Neural progenitor cell (in vitro differentiated cells): ENCODE results near the gene RSRP1. TPM values are rescaled to one million over a fixed set of nuclear protein-coding genes. Genes with fewer than 3 reads are reported as not detected.

Source experiments
- DNase-seq: peaks from one replicate; pipeline ENCODE4 v3.0.0-alpha.2; 2016; ENCODE audit warnings: low spot score
- H2AFZ ChIP-seq: fragments of 200-600 bp; sonication (generic); replicated peaks from 2 replicates; pipeline ENCODE4 v1.6.1; 2016; ENCODE audit warnings: antibody characterized with exemption
- H3F3A ChIP-seq: fragments of 200-600 bp; sonication (generic); 2 replicates; pipeline ENCODE4 v1.6.1; 2016; ENCODE audit warnings: antibody characterized with exemption, low read depth
- H3K27ac ChIP-seq: fragments of 200-600 bp; sonication (generic); 2 replicates; pipeline ENCODE4 v1.5.1; 2016; ENCODE audit warnings: mild to moderate bottlenecking
- H3K27me3 ChIP-seq: fragments of 200-600 bp; sonication (generic); 2 replicates; pipeline ENCODE4 v1.6.1; 2016; ENCODE audit warnings: mild to moderate bottlenecking, moderate library complexity
- H3K36me3 ChIP-seq: fragments of 200-600 bp; sonication (generic); 2 replicates; pipeline ENCODE4 v1.5.1; 2016
- H3K4me1 ChIP-seq: fragments of 200-600 bp; sonication (generic); 2 replicates; pipeline ENCODE4 v1.6.1; 2016; ENCODE audit warnings: mixed run types
- H3K4me2 ChIP-seq: fragments of 200-600 bp; sonication (generic); 2 replicates; pipeline ENCODE4 v1.6.1; 2016
- H3K4me3 ChIP-seq: fragments of 200-600 bp; sonication (generic); 2 replicates; pipeline ENCODE4 v1.5.1; 2016
- H3K79me2 ChIP-seq: fragments of 200-600 bp; sonication (generic); 2 replicates; pipeline ENCODE4 v1.6.1; 2016; ENCODE audit warnings: low read depth
- H3K9ac ChIP-seq: fragments of 200-600 bp; sonication (generic); 2 replicates; pipeline ENCODE4 v1.6.1; 2016
- H3K9me3 ChIP-seq: fragments of 200-600 bp; sonication (generic); 2 replicates; pipeline ENCODE4 v1.5.1; 2016; ENCODE audit warnings: low read depth
- H4K20me1 ChIP-seq: fragments of 200-600 bp; sonication (generic); 2 replicates; pipeline ENCODE4 v1.6.1; 2016; ENCODE audit warnings: low read depth
- H3K27ac Mint-ChIP-seq: 3 replicates; pipeline ENCODE4 v1.8.0; 2021; ENCODE audit warnings: mixed read lengths
- H3K27me3 Mint-ChIP-seq: 2 replicates; pipeline ENCODE4 v1.8.0; 2022; ENCODE audit warnings: low read depth, mild to moderate bottlenecking, inconsistent platforms, moderate library complexity, mixed read lengths; ENCODE audit not compliant: insufficient read depth
- H3K36me3 Mint-ChIP-seq: 3 replicates; pipeline ENCODE4 v1.8.0; 2021; ENCODE audit warnings: mixed read lengths
- H3K4me1 Mint-ChIP-seq: 3 replicates; pipeline ENCODE4 v1.8.0; 2021; ENCODE audit warnings: mixed read lengths
- H3K4me3 Mint-ChIP-seq: 3 replicates; pipeline ENCODE4 v1.8.0; 2021; ENCODE audit warnings: mild to moderate bottlenecking, moderate library complexity, mixed read lengths
- H3K9me3 Mint-ChIP-seq: 3 replicates; pipeline ENCODE4 v1.8.0; 2020; ENCODE audit warnings: mixed read lengths
- EZH2 ChIP-seq: fragments of 200-600 bp; sonication (generic); IDR thresholded peaks from 2 replicates; pipeline ENCODE4 v1.6.1; 2017; ENCODE audit warnings: antibody characterized with exemption, mild to moderate bottlenecking, moderate library complexity
- EZH2phosphoT487 ChIP-seq: fragments of 200-600 bp; sonication (generic); IDR thresholded peaks from 2 replicates; pipeline ENCODE4 v1.6.1; 2017; ENCODE audit warnings: antibody characterized with exemption
- total RNA-seq: library from RNA; depleted of rRNA; stranded (reverse); fragments of >200 nt; gene quantifications from 2 replicates; pipeline ENCODE4 v1.2.3, GENCODE V29; 2015; ENCODE audit warnings: low replicate concordance
- TF ChIP-seq, protein P1 (sequence below): fragments of 200-600 bp; sonication (generic); IDR thresholded peaks from 2 replicates; pipeline ENCODE4 v1.5.1; 2017; ENCODE audit warnings: antibody characterized with exemption, mild to moderate bottlenecking

RSRP1 gene
- total RNA-seq, 1 donor from 2014 or later, result 131 TPM

DNA sequence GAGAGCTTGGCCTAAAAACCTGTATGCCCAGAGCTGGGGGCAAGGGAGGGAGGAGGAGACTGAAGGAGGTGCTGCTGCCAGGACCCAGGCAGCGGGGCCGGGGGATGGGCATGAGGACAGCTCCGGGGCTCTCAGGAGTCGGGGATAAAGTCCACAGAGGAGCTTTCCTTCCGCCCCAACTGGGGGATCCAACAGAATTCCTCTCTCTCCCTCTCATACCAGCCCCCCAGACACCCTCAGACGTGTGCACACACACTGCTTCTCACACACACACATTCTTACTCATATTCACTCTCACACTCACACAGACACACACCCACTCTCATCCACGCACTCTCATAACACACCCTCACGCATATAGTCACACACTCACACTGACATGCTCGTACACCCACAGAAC is 54.0 kb downstream of the RSRP1 start:
- no peaks in the 10 kb centered on the region for H3K27me3 ChIP-seq
- no peaks in the 10 kb centered on the region for H3K36me3 ChIP-seq
- no peak overlapping the region for H3K27ac Mint-ChIP-seq
- H2AFZ ChIP-seq, result peak overlapping the region; percentile 63
- H3K36me3 Mint-ChIP-seq, result no peaks in the 10 kb centered on the region
- no peaks in the 10 kb centered on the region for H3K9me3 Mint-ChIP-seq
- peaks cover 15% of the 10 kb centered on the region for H3K4me1 ChIP-seq
- H3K9ac ChIP-seq, result no peak overlapping the region
- peaks cover 3% of the 10 kb centered on the region for H3F3A ChIP-seq
- H3K27me3 Mint-ChIP-seq, result peaks cover 16% of the 10 kb centered on the region
- no peaks in the 10 kb centered on the region for H4K20me1 ChIP-seq
- H3K9me3 ChIP-seq, result no peaks in the 10 kb centered on the region
- TF ChIP-seq EZH2phosphoT487 (no peak), EZH2 (no peak)
- TF ChIP-seq, protein P1, sequence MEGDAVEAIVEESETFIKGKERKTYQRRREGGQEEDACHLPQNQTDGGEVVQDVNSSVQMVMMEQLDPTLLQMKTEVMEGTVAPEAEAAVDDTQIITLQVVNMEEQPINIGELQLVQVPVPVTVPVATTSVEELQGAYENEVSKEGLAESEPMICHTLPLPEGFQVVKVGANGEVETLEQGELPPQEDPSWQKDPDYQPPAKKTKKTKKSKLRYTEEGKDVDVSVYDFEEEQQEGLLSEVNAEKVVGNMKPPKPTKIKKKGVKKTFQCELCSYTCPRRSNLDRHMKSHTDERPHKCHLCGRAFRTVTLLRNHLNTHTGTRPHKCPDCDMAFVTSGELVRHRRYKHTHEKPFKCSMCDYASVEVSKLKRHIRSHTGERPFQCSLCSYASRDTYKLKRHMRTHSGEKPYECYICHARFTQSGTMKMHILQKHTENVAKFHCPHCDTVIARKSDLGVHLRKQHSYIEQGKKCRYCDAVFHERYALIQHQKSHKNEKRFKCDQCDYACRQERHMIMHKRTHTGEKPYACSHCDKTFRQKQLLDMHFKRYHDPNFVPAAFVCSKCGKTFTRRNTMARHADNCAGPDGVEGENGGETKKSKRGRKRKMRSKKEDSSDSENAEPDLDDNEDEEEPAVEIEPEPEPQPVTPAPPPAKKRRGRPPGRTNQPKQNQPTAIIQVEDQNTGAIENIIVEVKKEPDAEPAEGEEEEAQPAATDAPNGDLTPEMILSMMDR, result no peak
- H3K4me1 Mint-ChIP-seq, result peaks cover 15% of the 10 kb centered on the region
- no peaks in the 10 kb centered on the region for H3K79me2 ChIP-seq
- H3K27ac ChIP-seq, result no peak overlapping the region
- DNase-seq, result no peak
- H3K4me3 ChIP-seq, result no peak overlapping the region
- no peak overlapping the region for H3K4me2 ChIP-seq
- no peak overlapping the region for H3K4me3 Mint-ChIP-seq

Other genes starting within 250 kb of the RSRP1 start
- 62.5 and 114 TPM in 2 replicates for gene SYF2, start 15.0 kb downstream of the RSRP1 start, total RNA-seq
- not detected in 2 replicates for gene RHD, start 25.1 kb upstream of the RSRP1 start, total RNA-seq
- 84.4 and 95.6 TPM in 2 replicates for gene TMEM50A, start 90.9 kb upstream of the RSRP1 start, total RNA-seq
- gene RHCE, start 173.4 kb upstream of the RSRP1 start, total RNA-seq, result 0.22 and 0.43 TPM in 2 replicates
- 14.8 and 17.7 TPM in 2 replicates for gene MACO1, start 183.4 kb upstream of the RSRP1 start, total RNA-seq